Mesenteric fat pad (tissue), 1 donor: ENCODE data around the gene LORICRIN. TPM values are rescaled to one million over a fixed set of nuclear protein-coding genes. Genes with fewer than 3 reads are reported as not detected.

Experiments used
- DNase-seq: peaks from one replicate; pipeline ENCODE4 v3.0.0-alpha.2; 2020; ENCODE audit warnings: low spot score
- total RNA-seq: library from RNA; stranded (reverse); fragmentation: NEBNext Ultra II Directional; extraction: Animal tissue kit (Norgen Biotek cat#: 25700); gene quantifications from one replicate; pipeline ENCODE4 v1.2.1, GENCODE V29; 2021
- donor health status: DM: yes; HTN: yes; CAD: no.

Gene LORICRIN
- total RNA-seq, 1 donor from 2014 or later = not detected

DNA sequence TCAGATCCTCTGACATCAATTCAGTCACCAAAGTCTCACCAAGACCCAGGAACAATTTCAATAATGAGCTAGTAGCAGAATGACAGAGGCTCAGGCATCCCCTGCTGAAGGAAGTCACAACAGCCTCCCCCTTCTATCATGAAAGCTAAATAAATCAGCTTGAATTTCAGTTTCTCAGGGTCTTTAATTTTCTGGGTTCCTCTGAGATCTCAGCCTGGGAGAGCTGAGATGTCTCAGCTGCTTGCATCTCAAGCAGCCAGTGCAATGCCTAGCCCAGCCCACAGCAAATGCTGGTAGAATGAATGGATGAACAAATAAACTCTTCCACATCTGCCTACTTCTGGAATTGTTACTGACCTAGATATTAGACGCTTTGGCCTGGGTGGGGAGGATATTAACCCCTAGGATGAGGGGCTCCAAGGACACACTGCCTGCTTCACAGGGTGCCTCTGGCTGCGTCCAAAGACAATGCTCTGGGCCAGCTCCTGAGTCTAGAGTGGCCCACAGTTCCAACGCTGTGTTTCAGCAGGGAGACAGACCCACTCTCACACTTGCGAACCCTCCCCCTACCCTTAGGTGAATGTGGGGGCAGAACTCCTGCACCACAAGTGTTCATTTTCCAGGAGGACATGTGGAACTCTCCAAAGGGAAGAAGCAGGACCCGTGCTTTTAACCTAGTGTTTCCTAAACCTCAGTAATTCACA is 11.2 kb upstream of the LORICRIN start:
- DNase-seq = no peak

DNA sequence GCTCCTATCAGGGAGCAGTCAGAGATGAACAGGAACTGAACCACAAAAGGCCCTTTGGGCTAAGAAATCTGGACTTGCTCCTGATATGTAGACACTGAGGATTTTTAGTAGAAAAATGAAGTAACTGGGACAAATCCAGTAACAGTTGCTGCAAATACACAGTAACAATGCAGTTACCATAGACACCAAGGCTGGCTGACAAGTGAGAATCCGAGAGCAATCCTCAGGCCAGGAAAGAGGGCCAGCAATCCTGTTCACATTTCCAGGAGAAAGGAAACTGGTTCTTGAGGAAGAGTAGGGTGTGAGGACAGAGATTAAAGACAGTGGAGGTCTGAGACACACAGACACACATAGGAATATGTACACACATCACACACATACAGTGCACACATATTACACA is 9.3 kb upstream of the LORICRIN start:
- no peak for DNase-seq

DNA sequence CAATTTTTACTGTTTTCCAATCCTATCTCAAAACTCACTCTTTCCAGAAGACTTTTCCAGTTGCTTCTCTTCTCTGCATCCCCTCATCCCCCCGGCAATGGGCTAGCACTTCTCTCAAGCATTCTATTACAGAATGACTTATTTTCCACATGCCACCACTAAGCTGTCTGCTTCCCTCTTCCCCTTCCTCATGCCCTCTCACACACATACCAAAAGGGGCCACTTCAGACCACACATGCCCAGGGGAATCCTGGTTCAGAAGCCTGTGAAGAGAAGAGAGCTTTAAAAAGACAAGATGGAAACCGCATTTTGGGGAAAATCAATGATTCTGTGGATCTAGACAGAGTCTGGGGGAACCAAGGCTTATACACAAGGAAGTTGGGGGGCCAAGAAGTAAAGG is 8.4 kb upstream of the LORICRIN start:
- DNase-seq = no peak

DNA sequence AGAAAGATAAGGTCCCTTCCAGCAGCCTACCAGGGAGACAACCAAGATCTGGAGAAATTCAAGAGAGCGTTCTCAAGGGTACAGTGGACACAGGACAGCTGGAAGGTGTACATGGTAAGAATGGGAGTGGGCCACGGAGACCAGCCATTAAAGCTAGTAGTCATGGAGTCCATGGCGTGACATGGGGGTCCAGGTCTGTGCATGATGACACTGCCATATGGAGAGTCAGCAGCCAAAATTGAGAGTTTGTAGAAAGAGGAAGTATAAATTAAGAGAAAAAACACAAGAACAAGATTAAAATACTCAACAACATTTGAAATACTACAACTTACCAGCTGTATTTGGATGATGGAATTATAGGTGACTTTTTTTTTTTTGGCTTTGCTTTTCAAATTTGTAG is 7.9 kb upstream of the LORICRIN start:
- no peak for DNase-seq

DNA sequence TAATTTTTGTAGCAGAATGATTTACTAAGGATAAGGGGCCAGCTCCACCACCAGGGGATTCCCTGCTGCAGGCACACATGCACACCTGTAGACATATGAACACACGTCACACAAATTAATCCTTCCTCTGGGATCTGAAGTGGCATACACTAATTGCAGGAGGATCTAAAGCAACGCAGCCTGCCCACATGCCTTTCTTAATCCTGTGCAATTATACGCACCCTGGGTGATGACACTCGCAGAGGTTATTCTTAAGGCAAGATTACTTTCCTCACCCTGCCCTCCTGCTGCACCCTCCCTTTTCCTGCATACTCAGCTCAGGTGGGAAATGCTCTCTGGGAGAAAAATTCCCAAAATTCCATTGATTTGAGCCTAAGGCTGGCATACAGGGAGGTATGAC is 7.5 kb upstream of the LORICRIN start:
- no peak for DNase-seq

DNA sequence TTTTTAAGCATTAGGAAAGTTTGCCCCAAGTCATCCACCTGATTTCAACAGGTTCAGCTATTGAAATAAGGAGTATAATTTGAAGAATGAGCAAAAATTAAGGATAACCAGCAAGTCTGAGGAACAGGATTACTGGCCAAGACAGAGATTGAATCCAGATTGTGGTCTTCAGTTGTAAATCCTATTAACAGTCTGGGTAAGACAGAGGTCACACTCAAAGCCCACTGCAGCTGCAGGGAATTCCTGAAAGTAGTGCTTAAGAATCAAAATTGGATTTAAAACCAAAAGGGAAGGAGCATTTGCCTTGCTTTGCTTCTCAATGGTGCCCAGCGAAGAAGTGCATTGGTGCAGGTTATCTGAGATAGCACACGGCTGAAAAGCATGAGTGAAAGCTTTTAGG is 6.4 kb upstream of the LORICRIN start:
- DNase-seq = no peak

DNA sequence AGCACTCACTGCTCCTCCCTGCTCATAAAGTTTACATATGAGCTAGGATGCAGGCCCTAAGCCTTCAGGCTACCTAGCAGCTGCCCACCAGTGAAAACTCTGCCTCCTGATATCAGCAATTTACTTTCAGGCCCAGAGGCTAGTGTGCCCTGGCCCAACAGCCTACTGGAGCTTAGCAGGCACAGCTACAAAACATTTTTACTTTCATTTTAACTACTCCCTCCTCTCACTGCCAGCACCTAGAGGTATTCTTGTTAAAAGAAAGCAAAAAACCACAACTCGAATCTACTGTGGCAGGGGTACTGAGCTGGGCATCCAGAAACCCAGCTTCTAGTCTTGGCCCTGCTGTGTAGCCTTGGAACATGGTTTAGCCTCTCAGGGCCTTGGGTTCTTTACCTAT is 5.8 kb upstream of the LORICRIN start:
- DNase-seq = no peak

DNA sequence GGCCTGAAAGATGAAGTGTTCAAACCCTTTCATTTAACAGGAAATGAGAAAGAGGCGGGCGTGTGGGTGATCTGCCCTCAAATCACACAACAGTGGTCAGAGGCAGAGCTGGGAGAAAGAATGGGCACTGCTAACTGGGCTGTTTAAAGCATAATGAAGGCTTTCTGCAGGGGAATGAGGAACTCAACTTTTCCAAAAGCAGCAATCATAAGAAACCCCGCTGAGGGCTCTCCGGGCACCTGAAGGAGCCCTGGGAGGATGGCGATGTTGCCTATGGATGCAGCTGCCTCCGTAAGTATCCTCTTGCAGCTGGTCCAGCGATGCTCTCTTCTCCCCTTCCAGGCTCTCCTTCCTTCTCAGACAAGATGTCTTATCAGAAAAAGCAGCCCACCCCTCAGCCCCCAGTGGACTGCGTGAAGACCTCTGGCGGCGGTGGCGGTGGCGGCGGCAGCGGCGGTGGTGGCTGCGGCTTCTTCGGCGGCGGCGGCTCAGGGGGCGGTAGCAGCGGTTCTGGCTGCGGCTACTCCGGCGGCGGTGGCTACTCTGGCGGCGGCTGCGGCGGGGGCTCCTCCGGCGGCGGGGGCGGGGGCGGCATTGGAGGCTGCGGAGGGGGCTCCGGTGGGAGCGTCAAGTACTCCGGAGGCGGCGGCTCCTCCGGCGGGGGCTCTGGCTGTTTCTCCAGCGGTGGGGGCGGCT is 1.2 kb downstream of the LORICRIN start:
- DNase-seq = no peak

DNA sequence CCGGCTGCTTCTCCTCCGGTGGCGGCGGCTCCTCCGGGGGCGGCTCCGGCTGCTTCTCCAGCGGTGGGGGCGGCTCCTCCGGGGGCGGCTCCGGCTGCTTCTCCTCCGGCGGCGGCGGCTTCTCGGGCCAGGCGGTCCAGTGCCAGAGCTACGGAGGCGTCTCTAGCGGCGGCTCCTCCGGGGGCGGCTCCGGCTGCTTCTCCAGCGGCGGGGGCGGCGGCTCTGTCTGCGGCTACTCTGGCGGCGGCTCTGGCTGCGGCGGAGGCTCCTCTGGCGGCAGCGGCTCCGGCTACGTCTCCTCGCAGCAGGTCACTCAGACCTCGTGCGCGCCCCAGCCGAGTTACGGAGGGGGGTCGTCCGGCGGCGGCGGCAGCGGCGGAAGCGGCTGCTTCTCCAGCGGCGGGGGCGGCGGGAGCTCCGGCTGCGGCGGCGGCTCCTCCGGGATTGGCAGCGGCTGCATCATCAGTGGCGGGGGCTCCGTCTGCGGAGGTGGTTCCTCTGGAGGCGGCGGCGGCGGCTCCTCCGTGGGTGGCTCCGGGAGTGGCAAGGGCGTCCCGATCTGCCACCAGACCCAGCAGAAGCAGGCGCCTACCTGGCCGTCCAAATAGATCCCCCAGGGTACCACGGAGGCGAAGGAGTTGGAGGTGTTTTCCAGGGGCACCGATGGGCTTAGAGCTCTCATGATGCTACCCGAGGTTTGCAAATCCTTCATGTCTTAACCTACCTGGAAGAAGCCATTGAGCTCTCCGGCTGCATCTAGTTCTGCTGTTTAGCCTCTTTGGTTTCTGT is 2.0 kb downstream of the LORICRIN start:
- no peak for DNase-seq

DNA sequence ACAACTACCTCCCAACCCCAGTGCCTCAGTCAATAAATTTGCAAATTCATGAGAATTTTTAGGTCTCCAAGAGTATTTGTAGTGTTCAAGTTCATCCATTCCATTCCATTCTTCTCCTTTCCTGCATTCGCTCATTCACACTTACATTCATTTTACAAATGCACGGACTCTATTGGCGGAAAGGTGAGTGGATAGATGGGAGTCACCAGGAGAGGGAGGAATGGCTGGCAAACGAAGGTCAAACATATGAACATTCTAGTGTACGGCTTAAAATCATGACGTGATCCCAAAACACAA is 2.5 kb downstream of the LORICRIN start:
- DNase-seq = no peak

DNA sequence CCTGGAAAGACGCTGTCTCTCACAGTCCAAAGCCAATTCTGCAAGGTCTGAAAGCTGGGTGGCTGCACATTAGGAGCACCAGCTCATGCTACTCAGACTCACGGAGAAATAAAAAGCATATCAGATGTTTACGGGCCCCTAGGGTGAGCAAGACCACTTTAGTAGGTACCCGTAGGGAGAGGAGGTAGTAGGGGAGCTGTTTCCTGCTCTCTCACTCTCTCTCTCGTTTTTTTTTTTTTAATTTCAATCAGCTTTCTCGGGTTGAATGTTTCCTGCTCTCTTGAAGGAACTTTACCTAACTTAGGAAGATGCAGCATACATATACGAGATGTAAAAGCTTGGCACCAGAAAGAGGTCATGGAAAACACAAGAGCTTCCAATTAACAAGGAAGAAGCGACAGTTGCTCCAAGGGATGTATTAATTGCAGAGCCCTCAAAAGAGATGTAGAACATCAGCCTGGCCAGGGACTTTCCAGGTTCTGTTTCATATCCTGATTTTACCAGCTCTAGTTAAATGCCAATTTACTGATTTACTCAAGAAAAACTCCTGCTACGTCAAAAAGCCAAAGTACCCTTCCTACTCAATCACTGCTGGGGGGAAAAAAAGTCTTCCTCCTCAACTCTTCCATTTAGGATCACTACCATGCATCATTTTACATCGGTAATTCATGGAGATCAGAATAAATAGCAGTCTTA is 3.1 kb downstream of the LORICRIN start:
- DNase-seq = no peak

DNA sequence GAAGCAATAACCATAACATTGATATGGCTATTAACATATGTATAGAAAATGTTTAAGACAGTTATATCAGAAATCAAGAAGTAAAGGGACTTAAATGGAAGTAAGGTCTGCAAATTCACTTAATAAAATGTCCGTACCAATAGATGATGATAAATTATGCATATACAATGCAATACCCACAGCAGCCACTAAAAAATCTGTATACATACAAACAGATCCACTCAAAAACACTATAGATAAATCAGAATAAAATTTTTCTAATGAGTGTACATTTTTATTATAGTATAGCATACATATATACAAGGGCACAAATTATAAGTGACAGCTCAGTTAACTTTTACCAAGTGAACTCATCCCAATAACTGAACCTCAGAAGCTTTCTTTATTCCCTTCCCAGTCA is 6.0 kb downstream of the LORICRIN start:
- no peak for DNase-seq

DNA sequence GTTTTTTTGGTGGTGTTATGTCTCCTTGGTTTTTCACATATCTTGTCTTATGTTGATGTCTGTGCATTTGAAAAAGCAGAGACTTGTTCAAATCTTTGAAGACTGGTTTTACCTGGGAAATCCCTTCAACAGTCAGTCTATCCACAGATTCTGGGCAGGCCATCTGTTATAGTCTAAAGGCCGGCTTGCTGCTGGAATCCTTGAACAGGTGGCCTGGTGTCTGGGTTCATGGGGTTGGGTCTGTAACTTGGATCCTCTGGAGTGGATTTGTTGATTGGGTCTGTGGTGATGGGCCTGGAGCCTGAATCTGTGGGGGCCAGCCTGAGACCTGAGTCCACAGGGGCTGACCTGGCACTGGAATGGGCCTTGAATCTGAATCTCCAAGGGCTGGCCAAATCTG is 12.2 kb downstream of the LORICRIN start:
- DNase-seq = no peak

DNA sequence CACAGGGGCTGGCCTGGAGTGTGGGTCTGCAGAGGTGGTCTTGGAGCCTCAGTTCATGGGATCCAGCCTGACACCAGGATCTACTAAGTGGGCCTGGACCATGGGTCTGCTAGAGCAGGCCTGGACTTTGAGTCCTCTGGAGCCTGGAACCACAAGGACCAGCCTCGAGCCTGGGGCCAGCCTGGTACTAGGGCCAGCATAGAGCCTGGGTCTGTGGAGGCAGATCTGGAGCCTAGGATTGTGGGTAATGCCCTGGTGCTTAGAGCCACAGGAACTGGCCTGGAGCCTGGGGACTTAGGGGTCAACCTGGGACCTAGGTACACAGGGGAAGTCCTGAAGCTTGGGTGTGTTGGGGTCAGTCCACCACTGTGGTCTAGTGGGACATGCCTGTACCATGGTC is 12.7 kb downstream of the LORICRIN start:
- no peak for DNase-seq

DNA sequence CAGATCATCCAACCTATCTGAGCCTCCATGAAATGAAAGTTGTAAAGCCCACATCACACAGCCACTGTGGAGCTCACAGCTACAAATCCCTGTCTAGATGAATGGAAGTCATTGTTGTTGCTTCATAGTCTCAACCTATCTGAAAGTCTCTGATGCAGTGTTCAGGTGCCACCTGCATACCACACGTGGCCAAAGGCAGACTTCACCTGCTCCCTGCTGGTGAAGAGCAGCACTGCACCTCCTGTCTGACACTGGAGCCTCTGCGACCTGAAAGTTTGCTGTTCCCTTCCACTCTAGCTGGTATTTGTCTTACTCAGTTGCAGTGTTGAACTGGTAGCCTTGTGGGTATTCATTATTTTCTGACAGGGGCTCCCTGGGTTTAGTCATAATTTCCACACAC is 18.4 kb downstream of the LORICRIN start:
- no peak for DNase-seq

DNA sequence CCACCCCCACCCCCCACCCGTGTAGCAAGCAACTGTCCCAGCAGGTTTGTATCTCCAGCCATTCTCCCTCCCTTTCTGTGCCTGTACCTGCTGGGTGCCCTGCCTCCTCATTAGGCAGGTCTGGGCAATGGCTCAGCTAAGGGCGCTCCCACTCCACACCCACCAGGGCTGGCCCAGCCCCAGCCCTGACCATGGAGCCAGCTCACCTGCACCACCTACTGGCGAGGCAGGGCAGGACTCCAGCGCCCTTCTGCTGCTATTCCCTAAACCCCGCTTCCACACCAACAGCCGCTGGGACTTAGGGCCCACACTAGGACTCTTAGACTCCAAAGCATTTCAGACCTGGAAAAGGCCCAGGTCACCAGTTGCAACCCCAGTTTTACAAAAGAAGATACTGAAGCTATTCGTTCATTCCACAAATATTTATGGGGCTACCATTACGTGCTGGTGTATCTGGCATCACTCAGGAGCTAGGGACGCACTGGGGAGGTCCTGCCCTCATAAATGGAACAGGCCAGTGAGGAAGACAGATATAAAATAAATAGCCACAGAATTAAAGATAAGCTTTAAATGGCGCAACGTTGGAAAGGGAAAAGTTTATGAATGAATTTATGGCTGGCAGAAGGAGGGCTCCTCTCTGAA is 29.3 kb downstream of the LORICRIN start:
- no peak for DNase-seq

DNA sequence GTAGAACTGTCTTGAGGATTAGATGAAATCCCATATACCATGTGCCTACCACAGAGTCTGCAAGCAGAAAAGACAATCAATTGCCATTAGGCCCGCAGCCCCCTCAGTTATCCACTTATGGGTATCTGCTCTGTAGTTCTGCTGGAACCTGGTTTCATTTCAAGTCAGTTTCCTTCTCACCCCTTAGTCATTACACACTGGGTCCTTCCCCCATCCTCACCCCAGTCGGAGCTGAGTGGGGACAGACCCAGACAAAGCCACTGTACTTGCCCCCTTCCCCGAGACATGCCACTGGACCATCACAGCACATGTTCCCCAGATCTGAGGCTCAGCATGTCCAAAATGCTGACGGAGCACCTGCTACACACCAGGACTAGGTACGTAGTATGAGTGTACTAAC is 32.0 kb downstream of the LORICRIN start:
- DNase-seq = no peak

DNA sequence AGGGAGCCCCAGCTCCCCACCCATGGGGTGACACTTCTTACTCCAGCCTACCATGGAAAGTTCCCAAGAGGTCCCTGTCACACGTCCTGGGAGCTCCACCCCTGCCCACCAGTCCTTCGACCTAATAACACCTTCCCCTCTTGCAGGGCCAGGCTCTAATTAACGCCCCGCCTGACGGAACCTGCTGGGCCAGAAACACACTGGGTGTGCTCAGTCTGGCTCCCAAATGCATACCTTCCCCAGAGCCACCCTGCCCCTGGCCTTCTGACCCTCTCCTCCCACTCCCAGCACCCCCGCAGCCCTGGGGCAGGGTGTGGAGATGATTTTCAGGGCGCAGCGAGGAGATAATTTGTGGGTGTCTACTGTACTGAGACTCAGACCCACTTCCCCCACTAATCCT is 32.7 kb downstream of the LORICRIN start:
- no peak for DNase-seq

DNA sequence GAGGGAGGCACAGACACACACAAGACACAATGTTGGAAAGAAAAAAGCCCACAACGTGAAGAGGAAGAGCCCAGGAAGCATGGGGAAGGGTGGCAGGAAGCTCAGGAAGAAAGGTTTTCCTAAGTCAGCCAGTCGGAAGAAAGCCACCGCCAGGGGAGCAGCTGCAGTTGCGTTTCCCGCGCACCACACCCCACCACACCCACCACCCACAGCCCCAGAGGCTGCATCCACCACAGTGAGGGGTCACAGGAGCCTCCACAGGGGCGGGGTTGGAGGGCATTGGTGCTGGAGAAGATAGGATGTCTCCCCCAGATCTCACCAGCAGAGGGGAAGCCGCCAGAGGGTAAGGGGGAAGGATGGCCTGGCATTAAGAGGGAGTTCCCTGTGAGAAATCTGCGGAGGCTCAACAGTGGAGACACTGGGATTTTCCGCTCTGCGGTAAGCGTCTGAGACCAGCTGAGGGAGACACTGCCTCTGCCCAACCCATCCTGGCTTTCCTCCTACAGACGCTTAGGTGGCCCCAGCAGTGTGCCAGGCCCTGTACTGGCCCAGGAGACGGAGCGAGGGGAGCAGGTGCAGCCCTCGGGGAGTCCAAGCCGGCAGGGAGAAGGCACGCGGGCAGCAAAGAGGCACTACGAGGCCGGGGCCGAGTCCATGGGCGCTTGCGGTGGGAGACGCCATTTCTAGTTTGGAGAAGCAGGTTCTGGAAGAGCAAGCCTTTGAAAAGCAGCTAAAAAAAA is 33.4 kb downstream of the LORICRIN start:
- DNase-seq = no peak

DNA sequence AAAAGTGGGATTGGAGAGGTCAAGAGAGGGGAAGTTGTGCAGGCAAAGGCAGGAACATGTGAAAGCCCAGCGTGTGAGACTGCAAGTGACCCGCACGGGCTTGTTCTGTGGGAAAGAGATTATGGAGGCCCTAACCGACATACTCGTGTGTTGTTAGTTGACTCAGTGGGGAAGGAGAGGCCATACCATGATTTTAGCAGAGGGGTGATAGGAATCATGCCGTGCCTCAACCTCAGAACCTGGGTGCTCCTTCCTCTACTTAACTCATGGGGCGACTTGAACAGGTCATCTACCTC is 33.9 kb downstream of the LORICRIN start:
- no peak for DNase-seq

DNA sequence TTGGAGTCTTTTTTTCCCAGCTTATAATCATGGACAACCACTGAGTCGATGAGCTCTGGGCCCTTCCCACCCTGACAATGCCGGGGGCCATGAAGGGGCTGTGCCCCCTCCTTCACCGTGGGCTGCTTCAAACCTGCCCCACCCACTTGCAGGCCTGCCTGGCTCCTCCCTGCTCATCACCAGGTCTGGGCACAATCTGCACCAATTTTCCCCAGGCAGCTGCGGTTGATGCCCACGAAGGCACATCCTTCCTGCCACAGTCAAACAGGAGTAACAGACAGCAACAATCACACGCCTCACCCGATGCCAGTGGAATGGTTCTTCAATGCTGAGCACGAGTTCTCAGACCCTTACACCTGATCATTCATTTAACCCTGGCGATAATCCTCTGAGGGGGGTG is 34.4 kb downstream of the LORICRIN start:
- DNase-seq = no peak
